ENCODE data around the gene OR4A47.
"Not testable (repeated sequence)": the region's sequence is repeated elsewhere in the genome, so short reads cannot be mapped to it uniquely, and the experiment has no call there.

The OR4A47 gene, protein sequence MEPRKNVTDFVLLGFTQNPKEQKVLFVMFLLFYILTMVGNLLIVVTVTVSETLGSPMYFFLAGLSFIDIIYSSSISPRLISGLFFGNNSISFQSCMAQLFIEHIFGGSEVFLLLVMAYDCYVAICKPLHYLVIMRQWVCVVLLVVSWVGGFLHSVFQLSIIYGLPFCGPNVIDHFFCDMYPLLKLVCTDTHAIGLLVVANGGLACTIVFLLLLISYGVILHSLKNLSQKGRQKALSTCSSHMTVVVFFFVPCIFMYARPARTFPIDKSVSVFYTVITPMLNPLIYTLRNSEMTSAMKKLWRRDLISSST

DNA sequence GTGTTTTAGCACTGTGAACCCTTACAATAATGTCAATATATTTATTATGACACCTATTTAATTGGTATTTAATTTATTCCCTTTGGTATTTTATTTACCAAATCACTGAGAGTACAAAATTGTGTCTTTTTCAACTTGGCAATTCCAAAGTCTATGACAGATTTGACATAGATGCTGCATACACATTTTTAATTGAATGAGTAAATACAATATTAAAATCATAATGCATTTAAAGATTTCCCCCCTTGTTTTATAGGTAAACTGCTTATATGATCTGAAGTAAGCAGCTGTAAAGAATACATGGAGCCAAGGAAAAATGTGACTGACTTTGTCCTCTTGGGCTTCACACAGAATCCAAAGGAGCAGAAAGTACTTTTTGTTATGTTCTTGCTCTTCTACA is at the start of gene OR4A47:
OR4A47 (plus strand) TSS at position 301 of the 400 bp plus-strand sequence; CDS start at position 301, 0 bp downstream.
- DNase-seq (ENCODE audit: low spot score) = not testable (repeated sequence)

- DNase-seq (ENCODE audit: low spot score) = not testable (repeated sequence)
Measured at GRCh38 chr11:48455909-48456308, 32.7 kb upstream of the OR4A47 start.

DNA sequence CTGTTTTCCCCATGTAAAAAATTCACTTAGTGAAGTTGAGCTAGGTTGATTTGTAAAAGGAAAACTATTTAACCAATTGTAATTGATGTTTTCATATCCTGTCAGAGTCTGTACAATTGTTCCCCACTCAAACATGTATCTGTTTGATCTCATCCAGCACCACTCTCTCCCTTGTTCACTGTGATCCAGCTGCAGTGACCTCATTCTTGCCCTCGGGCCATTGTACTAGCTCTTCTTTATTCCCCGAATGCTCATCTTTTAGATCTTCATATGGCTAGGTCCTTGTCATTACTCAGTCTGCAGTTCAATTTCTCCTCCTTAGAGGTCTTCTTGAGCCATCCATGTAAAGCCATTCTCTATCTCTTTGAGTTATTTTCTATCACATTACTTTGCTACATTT is 14.6 kb upstream of the OR4A47 start:
- DNase-seq (ENCODE audit: low spot score) = not testable (repeated sequence)

- not testable (repeated sequence) for DNase-seq (ENCODE audit: low spot score)
Measured at GRCh38 chr11:48474703-48475102, 13.9 kb upstream of the OR4A47 start.

GRCh38 chr11:48506169-48506568 is 17.6 kb downstream of the OR4A47 start:
- DNase-seq (ENCODE audit: low spot score) = not testable (repeated sequence)

GRCh38 chr11:48538991-48539390 is 50.4 kb downstream of the OR4A47 start:
- no peak for DNase-seq (ENCODE audit: low spot score)

Data from LoVo (cell line).